HCT116 (cell line): ENCODE results near the gene CCDC82. TPM values are rescaled to one million over a fixed set of nuclear protein-coding genes. Genes with fewer than 3 reads are reported as not detected.

Experiments used
- ATAC-seq: fragments of 200-7000 bp; cut with Tn5 transposase; 2 replicates; pipeline ENCODE4 v1.9.1; 2020; ENCODE audit warnings: mild to moderate bottlenecking, moderate library complexity
- BruUV-seq: library from RNA; stranded (reverse); fragments of 400-500 nt; replicated peaks from 2 replicates; lab custom pipeline; 2021; lab: Mats Ljungman, UMichigan
- CTCF ChIA-PET: fragments of 300-600 bp; sonication (Branson Sonifier 250); formaldehyde crosslinking; loops from one replicate; lab custom pipeline; 2021; ENCODE audit warnings: antibody characterized with exemption; lab: Charles Lee
- POLR2A ChIA-PET: fragments of 300-600, 350-600 bp; sonication (Branson Sonifier 250); formaldehyde crosslinking; loops from one replicate; lab custom pipeline; 2021; ENCODE audit warnings: antibody characterized with exemption; lab: Charles Lee
- RAD21 ChIA-PET, 2 experiments: fragments of 300-600 bp; sonication (Branson Sonifier 250); formaldehyde crosslinking; loops; one replicate each; lab custom pipeline; 2023; ENCODE audit warnings: low total read pairs in 2 of 2; ENCODE audit not compliant: uncharacterized antibody in 2 of 2, unreplicated experiment in 2 of 2, low non-redundant PET in 1 of 2; lab: Charles Lee
- DNase-seq: peaks from one replicate; pipeline ENCODE4 v3.0.0-alpha.2; 2010; ENCODE audit warnings: low read depth, low spot score
- H2AFZ ChIP-seq: fragments of 200-600 bp; shearing (Covaris generic), sonication (generic); 2 replicates; pipeline ENCODE4 v1.6.1; 2017; ENCODE audit warnings: low read depth, mixed run types, mixed read lengths, antibody characterized with exemption, low read length; ENCODE audit not compliant: poor library complexity, severe bottlenecking
- H3K27ac ChIP-seq: 2 replicates; pipeline ENCODE4 v1.5.1; 2012; ENCODE audit warnings: low read depth, low read length
- H3K27me3 ChIP-seq: fragments of 200-600 bp; sonication (generic); 2 replicates; pipeline ENCODE4 v1.6.1; 2016; ENCODE audit warnings: mixed run types, low read length, mixed read lengths; ENCODE audit not compliant: insufficient read depth
- H3K36me3 ChIP-seq, 2 experiments: fragments of 200-500 bp in 1 of 2; fragments of 200-600 bp in 1 of 2; sonication (Bioruptor generic) in 1 of 2; sonication (generic) in 1 of 2; 2 replicates each; pipeline versions ENCODE4 v1.5.1 to v1.6.1; 2014 to 2016; ENCODE audit warnings: low read length in 2 of 2, inconsistent platforms in 1 of 2, mixed read lengths in 1 of 2, mixed run types in 1 of 2; ENCODE audit not compliant: insufficient read depth in 2 of 2, control insufficient read depth in 1 of 2
- H3K4me1 ChIP-seq, 2 experiments: fragments of 200-600 bp in 1 of 2; sonication (generic) in 1 of 2; 2 replicates each; pipeline versions ENCODE4 v1.5.1 to v1.6.1; 2012 to 2017; ENCODE audit warnings: low read length in 2 of 2, inconsistent platforms in 1 of 2, mild to moderate bottlenecking in 1 of 2, mixed read lengths in 1 of 2, mixed run types in 1 of 2, moderate library complexity in 1 of 2; ENCODE audit not compliant: insufficient read depth in 2 of 2, control insufficient read depth in 1 of 2
- H3K4me2 ChIP-seq: fragments of 200-600 bp; sonication (generic); 2 replicates; pipeline ENCODE4 v1.6.1; 2017; ENCODE audit warnings: mixed run types, low read length, mixed read lengths
- H3K4me3 ChIP-seq, 2 experiments: fragments of 200-600 bp in 1 of 2; sonication (generic) in 1 of 2; replicated peaks in 1 of 2; 2 replicates each; pipeline ENCODE4 v1.5.1; 2011 to 2016; ENCODE audit warnings: low read length in 2 of 2, control low read depth in 1 of 2, low read depth in 1 of 2, mild to moderate bottlenecking in 1 of 2, mixed read lengths in 1 of 2, mixed run types in 1 of 2
- H3K79me2 ChIP-seq: fragments of 200-600 bp; sonication (generic); 2 replicates; pipeline ENCODE4 v1.6.1; 2017; ENCODE audit warnings: mild to moderate bottlenecking, mixed run types, low read length, moderate library complexity, mixed read lengths; ENCODE audit not compliant: insufficient read depth
- H3K9ac ChIP-seq: fragments of 200-600 bp; sonication (generic); 2 replicates; pipeline ENCODE4 v1.6.1; 2016; ENCODE audit warnings: low read length, mixed read lengths
- H3K9me2 ChIP-seq: fragments of 200-600 bp; sonication (generic), shearing (Covaris generic); 2 replicates; pipeline ENCODE4 v1.6.1; 2017; ENCODE audit warnings: mixed run types, mild to moderate bottlenecking, moderate library complexity; ENCODE audit not compliant: insufficient read depth
- H3K9me3 ChIP-seq, 2 experiments: fragments of 200-500 bp in 1 of 2; fragments of 200-600 bp in 1 of 2; sonication (Bioruptor generic) in 1 of 2; sonication (generic) in 1 of 2; 2 replicates each; pipeline ENCODE4 v1.6.1; 2014 to 2017; ENCODE audit warnings: low read length in 2 of 2, mixed read lengths in 2 of 2, inconsistent platforms in 1 of 2, low read depth in 1 of 2, mild to moderate bottlenecking in 1 of 2, mixed run types in 1 of 2, moderate library complexity in 1 of 2; ENCODE audit not compliant: control insufficient read depth in 1 of 2, insufficient read depth in 1 of 2
- H4K20me1 ChIP-seq: fragments of 200-600 bp; sonication (generic), shearing (Covaris generic); 2 replicates; pipeline ENCODE4 v1.6.1; 2017; ENCODE audit warnings: mixed run types, mild to moderate bottlenecking, moderate library complexity; ENCODE audit not compliant: insufficient read depth
- ATF3 ChIP-seq: IDR thresholded peaks from 2 replicates; pipeline ENCODE4 v1.6.1; 2012
- CBX3 ChIP-seq: IDR thresholded peaks from 2 replicates; pipeline ENCODE4 v1.6.1; 2012; ENCODE audit warnings: low read depth
- CTCF ChIP-seq, 3 experiments: fragments of 200-600 bp in 1 of 3; sonication (generic) in 1 of 3; IDR thresholded peaks in 2 of 3; conservative IDR thresholded peaks in 1 of 3; 2 replicates each; pipeline ENCODE4 v1.5.1; 2012 to 2017; ENCODE audit warnings: low read depth in 2 of 3, low read length in 2 of 3, antibody characterized with exemption in 1 of 3, borderline replicate concordance in 1 of 3, control low read depth in 1 of 3, mild to moderate bottlenecking in 1 of 3, mixed read lengths in 1 of 3, mixed run types in 1 of 3, moderate library complexity in 1 of 3; ENCODE audit not compliant: insufficient read depth in 1 of 3
- EZH2 ChIP-seq: fragments of 200-600 bp; sonication (generic); IDR thresholded peaks from 2 replicates; pipeline ENCODE4 v1.6.1; 2017; ENCODE audit warnings: antibody characterized with exemption, mixed run types
- FOSL1 ChIP-seq: IDR thresholded peaks from 2 replicates; pipeline ENCODE4 v1.6.1; 2012; ENCODE audit warnings: low read depth
- MAX ChIP-seq: IDR thresholded peaks from 2 replicates; pipeline ENCODE4 v1.6.1; 2012
- RAD21 ChIP-seq: IDR thresholded peaks from 2 replicates; pipeline ENCODE4 v1.6.1; 2012; ENCODE audit warnings: low read depth, mild to moderate bottlenecking
- REST ChIP-seq: IDR thresholded peaks from 2 replicates; pipeline ENCODE4 v1.6.1; 2012; ENCODE audit warnings: low read depth
- SIN3A ChIP-seq: IDR thresholded peaks from 2 replicates; pipeline ENCODE4 v1.6.1; 2012; ENCODE audit warnings: low read depth
- TCF7L2 ChIP-seq: IDR thresholded peaks from 2 replicates; pipeline ENCODE4 v1.7.0; 2011; ENCODE audit warnings: borderline replicate concordance, inconsistent platforms; ENCODE audit not compliant: insufficient read depth, insufficient read length; ENCODE audit errors: extremely low read depth
- ZBTB33 ChIP-seq: IDR thresholded peaks from 2 replicates; pipeline ENCODE4 v1.6.1; 2011; ENCODE audit warnings: mild to moderate bottlenecking, low read length, moderate library complexity; ENCODE audit not compliant: insufficient replicate concordance; ENCODE audit errors: extremely low read depth
- intact Hi-C: fragments of 100-400 bp; cut with micrococcal nuclease; formaldehyde crosslinking; loops from 2 replicates; pipeline ENCODE4 v1.10.0; 2022
- total RNA-seq: library from RNA; stranded (reverse); gene quantifications from one replicate; pipeline ENCODE4 v1.2.1, GENCODE V29; 2021; ENCODE audit not compliant: unreplicated experiment

The CCDC82 gene
- total RNA-seq, 1 experiment from 2014 or later = 11.2 TPM

GRCh38 chr11:96310236-96310635 is 79.5 kb downstream of the CCDC82 start:
- ChIA-PET RAD21 (no interaction called here), CTCF (interaction anchor here (1.3 to 2.3 kb wide), 3 partner anchors 33 to 255 kb away, joined by 3 to 10 read pairs (median 6); partner anchors contain the start of gene MAML2), POLR2A (interaction anchor here (1.1 kb wide), 1 partner anchor 33 kb away, joined by 4 read pairs; the partner anchor contains the start of gene MAML2)
- intact Hi-C loops = no loop called here
- Histone ChIP-seq H3K9ac (no peak overlapping the region), H3K79me2 (no peaks in the 10 kb centered on the region), H3K27me3 (no peaks in the 10 kb centered on the region), H2AFZ (no peak overlapping the region), H3K4me3 (no peak overlapping the region), H4K20me1 (no peaks in the 10 kb centered on the region), H3K36me3 (no peaks in the 10 kb centered on the region), H3K27ac (no peak overlapping the region), H3K9me3 (no peaks in the 10 kb centered on the region), H3K9me2 (no peaks in the 10 kb centered on the region), H3K4me2 (peak overlapping the region; percentile 77), H3K4me1 (peaks cover 67 to 91% of the 10 kb centered on the region in 2 experiments)
- ATAC-seq = no peak
- no TSS peak for BruUV-seq
- no peak for DNase-seq
- TF ChIP-seq EZH2 (no peak), ZBTB33 (no peak), RAD21 (no peak), FOSL1 (no peak), ATF3 (no peak), CBX3 (no peak), MAX (no peak), REST (no peak), CTCF (IDR thresholded peaks at IDR 0.05 in 2 of 3, conservative IDR thresholded peaks at IDR 0.05 in 1 of 3; ENCODE audit: borderline replicate concordance in 1 of 3, insufficient read depth in 1 of 3, low read depth in 2 of 3, low read length in 2 of 3) (no peak), SIN3A (no peak), TCF7L2 (no peak)
